GM12874 (cell line): ENCODE data around the gene CGREF1.

Experiments
- TF ChIP-seq, protein P1 (sequence below): IDR thresholded peaks from 2 replicates; pipeline ENCODE4 v1.5.1; 2011; ENCODE audit warnings: low read depth, mild to moderate bottlenecking, control low read depth, low read length, moderate library complexity; ENCODE audit not compliant: insufficient read depth

Gene CGREF1

DNA sequence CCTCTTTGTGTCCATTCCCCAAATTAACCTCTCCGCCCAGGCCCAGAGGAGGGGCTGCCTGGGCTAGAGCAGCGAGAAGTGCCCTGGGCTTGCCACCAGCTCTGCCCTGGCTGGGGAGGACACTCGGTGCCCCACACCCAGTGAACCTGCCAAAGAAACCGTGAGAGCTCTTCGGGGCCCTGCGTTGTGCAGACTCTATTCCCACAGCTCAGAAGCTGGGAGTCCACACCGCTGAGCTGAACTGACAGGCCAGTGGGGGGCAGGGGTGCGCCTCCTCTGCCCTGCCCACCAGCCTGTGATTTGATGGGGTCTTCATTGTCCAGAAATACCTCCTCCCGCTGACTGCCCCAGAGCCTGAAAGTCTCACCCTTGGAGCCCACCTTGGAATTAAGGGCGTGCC, 18.9 kb downstream of the CGREF1 start:
- TF ChIP-seq, protein P1, sequence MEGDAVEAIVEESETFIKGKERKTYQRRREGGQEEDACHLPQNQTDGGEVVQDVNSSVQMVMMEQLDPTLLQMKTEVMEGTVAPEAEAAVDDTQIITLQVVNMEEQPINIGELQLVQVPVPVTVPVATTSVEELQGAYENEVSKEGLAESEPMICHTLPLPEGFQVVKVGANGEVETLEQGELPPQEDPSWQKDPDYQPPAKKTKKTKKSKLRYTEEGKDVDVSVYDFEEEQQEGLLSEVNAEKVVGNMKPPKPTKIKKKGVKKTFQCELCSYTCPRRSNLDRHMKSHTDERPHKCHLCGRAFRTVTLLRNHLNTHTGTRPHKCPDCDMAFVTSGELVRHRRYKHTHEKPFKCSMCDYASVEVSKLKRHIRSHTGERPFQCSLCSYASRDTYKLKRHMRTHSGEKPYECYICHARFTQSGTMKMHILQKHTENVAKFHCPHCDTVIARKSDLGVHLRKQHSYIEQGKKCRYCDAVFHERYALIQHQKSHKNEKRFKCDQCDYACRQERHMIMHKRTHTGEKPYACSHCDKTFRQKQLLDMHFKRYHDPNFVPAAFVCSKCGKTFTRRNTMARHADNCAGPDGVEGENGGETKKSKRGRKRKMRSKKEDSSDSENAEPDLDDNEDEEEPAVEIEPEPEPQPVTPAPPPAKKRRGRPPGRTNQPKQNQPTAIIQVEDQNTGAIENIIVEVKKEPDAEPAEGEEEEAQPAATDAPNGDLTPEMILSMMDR: no peak

DNA sequence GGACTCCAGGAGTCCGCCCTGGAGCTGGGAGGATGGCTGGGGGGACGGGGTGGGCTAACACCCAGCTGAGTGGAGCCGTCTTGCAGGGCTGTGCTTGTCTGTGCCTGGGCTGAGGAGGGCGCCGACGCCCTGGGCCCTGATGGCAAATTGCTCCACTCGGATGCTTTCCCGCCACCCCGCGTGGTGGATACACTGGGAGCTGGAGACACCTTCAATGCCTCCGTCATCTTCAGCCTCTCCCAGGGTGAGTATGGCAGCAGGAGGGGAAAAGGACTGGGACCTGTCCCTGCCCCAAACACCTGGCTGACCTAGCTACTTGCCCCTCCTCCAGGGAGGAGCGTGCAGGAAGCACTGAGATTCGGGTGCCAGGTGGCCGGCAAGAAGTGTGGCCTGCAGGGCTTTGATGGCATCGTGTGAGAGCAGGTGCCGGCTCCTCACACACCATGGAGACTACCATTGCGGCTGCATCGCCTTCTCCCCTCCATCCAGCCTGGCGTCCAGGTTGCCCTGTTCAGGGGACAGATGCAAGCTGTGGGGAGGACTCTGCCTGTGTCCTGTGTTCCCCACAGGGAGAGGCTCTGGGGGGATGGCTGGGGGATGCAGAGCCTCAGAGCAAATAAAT, 19.5 kb downstream of the CGREF1 start:
- TF ChIP-seq, protein P1: no peak

DNA sequence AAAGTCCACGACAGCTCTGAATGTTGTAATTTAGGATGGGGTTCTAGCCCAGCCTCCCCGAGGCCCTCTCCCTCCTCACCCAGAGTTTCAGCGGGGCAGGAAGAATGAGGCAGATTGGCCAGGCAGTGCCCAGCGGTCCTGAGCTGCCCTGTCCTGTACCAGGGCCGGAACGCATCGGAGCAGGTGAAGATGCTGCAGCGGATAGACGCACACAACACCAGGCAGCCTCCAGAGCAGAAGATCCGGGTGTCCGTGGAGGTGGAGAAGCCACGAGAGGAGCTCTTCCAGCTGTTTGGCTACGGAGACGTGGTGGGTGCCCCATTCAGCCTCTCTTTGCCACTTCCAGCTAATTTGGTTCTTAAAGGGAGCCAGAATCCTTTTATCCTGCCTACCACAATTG, 21.6 kb downstream of the CGREF1 start:
- TF ChIP-seq, protein P1: no peak

- TF ChIP-seq, protein P1: no peak
Measured at GRCh38 chr2:27096748-27097297, 22.1 kb downstream of the CGREF1 start.

GRCh38 chr2:27095745-27096651, 22.9 kb downstream of the CGREF1 start:
- TF ChIP-seq, protein P1: no peak

- TF ChIP-seq, protein P1: no peak
Measured at GRCh38 chr2:27095427-27095744, 23.5 kb downstream of the CGREF1 start.

- TF ChIP-seq, protein P1: no peak
Measured at GRCh38 chr2:27094353-27094984, 24.5 kb downstream of the CGREF1 start.
